Mesenteric fat pad (tissue), 1 donor: ENCODE measurements around the gene ZNF317. TPM values are rescaled to one million over a fixed set of nuclear protein-coding genes. Genes with fewer than 3 reads are reported as not detected.

Experiments used
- DNase-seq: peaks from one replicate; pipeline ENCODE4 v3.0.0-alpha.2; 2020; ENCODE audit warnings: low spot score
- long read RNA-seq: library from polyadenylated mRNA; unstranded; transcript quantifications from one replicate; pipeline ENCODE4 v2.0.0, GENCODE V29; 2020
- total RNA-seq: library from RNA; stranded (reverse); fragmentation: NEBNext Ultra II Directional; extraction: Animal tissue kit (Norgen Biotek cat#: 25700); gene quantifications from one replicate; pipeline ENCODE4 v1.2.1, GENCODE V29; 2021
- donor health status: DM: yes; HTN: yes; CAD: no.

ZNF317 gene
- 28.3 TPM for total RNA-seq
- long read RNA-seq, partial matches to known transcripts: 12 of 19 reads
- long read RNA-seq, other reads (novel, unspliced or antisense): 5 of 19 reads

DNA sequence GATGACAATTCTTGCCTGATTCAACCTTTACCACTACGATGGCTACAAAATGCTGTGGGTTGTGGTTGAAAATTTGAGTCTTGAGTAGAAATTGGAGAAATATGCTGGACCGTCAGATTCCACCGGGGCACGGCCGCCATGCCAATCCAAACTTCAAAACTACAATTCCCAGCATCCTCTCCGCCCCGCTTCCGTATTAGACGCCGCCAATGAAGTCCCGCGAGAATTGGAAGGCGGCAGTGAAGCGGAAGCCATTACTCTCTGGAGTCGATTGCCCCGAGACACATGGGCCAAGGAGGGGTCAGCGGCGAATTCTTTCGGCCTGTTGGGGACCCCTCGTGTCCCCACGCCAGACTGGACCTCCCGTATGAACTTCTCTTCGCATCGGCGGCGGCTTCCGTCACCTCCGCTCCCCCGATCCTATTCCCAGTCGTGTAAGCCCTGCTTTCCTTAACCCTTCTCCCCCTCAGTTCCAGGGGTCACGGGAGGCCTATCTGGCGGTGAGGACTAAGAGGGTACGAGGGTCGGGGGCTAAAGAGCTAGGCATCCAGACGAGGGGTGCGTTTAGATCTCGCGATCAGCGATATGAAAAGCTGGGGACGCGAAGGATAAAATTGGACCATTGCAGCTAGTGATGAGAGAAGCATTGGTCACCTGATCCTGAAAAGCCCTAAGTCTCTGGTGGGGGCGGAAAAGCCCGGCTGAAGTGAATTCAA, at the start of gene ZNF317:
TSS of gene ZNF317 (plus strand) at position 239 of the 716 bp plus-strand sequence. CDS start 15,620 bp downstream, outside the sequence.
- DNase-seq: peak; percentile 95

DNA sequence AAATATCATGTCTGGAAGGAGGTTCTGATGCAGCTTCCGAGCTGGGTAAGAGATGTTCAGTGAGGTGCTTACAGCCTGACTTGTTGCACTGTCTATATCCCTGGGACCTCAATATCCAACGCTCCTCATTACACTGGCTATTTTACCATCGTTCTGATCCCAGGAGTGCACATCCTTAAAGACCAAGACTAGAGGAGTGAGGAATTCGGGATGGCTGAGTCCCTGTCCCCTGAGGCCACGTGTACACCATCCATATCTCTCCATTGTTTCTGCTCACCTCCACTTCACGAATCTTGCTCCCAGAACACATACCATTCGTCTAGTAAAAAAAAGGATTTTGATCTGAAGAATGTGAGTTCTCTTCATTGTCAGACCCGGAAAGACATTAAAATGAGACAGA, 32.8 kb upstream of the ZNF317 start, which contains the start of gene OR7G2:
TSS of gene OR7G2 (minus strand) at position 101 of the 400 bp plus-strand sequence. CDS start 4,232 bp downstream, outside the sequence.
- no peak for DNase-seq

DNA sequence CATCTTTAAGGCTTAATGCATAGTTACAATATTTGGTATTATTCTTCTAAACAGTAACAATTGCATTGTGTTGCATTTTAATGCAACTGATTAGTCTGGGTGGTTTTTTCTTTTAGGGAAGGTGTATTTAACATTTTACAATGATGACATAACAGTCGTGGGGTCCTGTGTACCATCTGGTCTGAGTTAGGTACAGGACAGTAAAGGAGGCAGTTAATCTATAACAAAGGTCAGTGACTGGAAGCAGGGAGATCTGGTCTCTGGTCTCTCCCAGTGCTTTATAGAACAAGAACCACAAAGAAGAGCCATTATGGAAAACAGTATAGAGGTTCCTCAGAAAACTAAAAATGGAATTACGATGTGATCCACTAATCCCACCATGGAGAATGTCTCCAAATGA, 30.2 kb upstream of the ZNF317 start:
- no peak for DNase-seq

DNA sequence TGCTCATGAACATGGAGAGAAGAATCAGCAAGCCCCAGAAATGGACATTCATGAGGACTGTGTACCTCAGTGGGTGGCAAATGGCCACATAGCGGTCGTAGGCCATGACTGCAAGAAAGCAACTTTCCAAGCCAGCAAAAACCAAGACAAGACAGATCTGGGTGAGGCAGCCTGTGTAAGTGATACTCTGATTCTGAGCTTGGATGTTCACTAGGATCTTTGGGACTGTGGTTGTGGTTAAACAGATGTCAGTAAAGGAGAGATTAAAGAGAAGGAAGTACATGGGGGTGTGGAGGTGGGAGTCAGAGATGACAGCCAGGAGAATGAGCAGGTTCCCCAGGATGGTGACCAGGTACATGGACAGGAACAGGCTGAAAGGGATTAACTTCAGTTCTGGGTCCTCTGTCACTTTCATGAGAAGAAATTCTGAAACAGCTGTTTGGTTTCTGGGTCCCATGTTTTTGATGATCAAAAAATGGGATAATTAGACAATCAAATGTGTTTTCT, 24.8 kb upstream of the ZNF317 start, which contains the start of gene OR7G1:
TSS of gene OR7G1 (minus strand) at position 457 of the 507 bp plus-strand sequence. CDS start at position 457, 0 bp downstream.
- DNase-seq: peak; percentile 4

DNA sequence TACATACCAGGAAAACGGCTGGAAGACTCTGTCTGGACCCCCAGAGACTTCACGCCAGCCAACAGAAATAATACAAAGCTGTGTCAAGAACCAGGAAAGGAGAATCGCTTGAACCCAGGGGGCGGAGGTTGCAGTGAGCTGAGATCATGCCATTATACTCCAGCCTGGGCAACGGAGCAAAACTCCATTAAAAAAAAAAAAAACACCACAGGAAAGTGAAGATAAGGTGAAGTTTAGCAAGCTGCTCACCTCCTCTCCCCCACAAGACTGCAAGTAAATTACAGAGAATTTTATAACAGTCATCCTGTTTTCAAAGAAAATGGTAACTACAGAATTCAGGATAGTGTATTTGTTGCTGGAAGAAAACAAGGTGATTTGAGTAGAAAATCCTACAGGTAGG, 23.6 kb upstream of the ZNF317 start:
- peak; percentile 1 for DNase-seq

DNA sequence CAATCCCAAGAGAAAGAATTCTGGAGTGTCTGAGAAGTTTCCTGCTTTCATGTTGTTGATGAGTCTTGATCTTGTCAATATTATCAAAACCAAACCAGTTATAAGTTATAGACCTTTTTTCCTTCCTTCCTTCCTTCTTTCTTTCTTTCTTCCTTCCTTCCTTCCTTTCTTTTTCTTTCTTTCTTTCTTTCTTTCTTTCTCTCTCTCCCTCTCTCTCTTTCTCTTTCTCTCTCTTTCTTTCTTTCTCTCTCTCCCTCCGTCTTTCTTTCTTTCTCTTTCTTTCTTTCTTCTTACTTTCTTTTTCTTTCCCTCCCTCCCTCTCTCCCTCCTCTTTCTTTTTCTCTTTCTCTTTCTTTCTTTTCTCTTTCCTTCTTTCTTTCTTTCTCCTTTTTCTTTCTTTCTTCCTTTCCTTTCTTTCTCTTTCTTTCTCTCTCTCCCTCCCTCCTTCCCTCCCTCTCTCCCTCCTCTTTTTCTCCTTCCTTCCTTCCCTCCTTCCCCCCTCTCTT, 13.2 kb upstream of the ZNF317 start, which contains the start of gene OR7G3:
TSS of gene OR7G3 (minus strand) at position 51 of the 506 bp plus-strand sequence. CDS start at position 51, 0 bp downstream.
- DNase-seq: no peak

DNA sequence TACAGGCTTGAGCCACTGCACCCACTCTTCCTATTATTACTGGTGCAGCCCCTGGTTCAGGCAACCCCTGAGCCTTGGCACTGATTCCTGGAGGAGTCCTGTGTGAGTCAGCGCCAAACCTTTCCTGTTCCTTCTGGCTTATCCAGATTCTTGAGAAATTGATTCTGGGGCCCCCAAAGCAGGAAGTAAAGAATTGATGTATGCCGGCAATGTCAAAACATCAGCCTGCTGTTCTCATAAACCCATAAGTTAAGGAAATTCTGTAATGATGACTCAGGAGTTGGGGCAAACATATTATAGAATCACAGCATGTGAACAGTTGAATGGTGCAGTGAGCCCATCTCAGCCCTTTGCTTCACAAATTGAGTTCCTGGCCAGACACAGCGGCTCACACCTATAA, 12.0 kb upstream of the ZNF317 start:
- DNase-seq: no peak

DNA sequence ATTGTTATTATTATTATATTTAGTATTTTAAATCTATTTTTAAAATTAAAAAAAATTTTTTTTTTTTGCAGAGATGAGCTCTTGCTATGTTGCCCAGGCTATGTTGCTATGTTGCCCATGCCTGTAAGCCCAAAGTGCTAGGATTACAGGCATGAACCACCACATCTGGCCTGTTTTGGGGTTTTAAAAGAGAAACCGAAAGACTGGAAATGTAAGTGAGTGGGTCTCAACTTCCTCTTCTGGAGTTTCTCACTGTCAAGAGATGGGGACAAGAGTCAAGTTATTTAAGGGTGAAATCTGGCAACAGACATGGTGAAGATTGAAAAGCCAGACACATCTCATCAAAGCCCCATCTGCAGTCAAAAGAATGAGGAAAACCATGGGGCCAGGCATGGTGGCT, 9.2 kb upstream of the ZNF317 start:
- DNase-seq: no peak

DNA sequence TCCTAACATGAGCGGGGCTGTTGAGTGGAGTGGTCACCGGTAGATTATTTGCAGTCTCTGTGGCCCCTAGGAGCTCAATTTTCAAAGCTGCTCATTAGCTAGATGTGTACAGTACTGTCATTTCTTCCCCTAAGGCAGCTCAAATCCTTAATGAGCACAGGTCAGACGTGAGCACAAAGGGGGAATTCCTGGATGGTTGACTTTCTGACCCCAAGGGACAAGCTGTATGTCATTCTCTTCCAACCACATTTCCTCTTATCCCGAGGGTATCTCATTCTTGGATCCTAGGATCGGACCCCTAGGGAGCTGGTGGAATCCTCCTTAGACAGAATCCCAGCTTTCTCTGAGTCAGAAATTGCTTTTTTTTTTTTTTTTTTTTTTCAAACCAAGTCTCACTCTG, 7.8 kb upstream of the ZNF317 start:
- DNase-seq: peak; percentile 6

DNA sequence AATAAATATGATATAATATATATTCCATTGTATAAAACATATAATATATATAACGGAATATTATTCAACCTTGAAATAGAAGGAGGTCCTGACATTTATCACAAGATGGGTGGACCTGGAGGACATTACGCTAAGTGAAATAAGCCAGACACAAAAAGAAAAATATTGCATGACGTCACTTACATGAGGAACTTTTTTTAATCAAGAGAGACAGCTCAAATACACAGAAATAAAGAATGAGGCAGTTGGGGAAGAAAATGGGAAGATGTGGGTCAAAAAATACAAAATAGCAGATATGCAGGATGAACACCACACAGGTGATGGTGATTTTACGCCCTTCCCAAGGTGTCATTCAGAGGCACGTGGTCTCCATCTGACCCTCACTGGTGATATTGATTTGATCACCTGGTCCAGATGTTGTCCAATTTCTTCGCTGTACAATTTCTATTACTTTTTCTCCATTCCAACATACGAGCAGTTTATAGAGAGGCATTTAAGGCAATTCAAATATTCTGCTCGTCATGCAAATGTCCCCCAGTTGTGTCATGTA, 513 bp upstream of the ZNF317 start:
- no peak for DNase-seq

DNA sequence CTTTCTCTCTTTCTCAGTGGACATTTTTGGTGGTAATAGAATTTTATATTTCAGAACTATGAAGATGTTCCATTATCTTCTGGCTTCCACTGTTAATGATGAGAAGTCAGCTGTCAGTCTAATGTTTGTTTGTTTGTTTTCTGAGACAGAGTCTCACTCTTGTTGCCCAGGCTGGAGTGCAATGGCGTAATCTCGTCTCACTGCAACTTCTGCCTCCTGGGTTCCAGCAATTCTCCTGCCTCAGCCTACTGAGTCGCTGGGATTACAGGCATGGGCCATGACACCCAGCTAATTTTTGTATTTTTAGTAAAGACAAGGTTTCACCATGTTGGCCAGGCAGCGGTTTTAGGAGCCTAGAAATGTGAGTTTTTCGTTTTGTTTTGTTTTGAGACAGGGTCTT, 4.7 kb downstream of the ZNF317 start:
- DNase-seq: no peak

DNA sequence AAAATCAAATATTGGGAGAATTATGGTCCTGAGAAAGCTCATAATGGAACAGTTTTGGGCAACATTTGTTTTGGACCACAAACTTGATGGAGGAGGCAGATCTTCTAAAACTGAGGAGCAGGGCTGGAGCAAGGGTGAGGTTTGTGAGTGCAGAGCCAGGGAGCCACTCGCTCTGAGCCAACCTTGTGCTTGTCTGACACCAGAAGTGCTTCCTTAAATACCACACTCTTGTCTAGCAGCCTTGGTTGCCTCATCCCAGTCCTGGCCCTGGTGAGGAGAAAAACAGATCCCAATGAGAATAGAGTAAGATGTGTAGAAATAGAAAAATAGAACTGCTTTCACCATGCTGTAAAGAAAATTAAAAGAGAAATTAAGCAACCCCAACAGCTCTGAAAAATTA, 6.7 kb downstream of the ZNF317 start:
- DNase-seq: peak; percentile 18

DNA sequence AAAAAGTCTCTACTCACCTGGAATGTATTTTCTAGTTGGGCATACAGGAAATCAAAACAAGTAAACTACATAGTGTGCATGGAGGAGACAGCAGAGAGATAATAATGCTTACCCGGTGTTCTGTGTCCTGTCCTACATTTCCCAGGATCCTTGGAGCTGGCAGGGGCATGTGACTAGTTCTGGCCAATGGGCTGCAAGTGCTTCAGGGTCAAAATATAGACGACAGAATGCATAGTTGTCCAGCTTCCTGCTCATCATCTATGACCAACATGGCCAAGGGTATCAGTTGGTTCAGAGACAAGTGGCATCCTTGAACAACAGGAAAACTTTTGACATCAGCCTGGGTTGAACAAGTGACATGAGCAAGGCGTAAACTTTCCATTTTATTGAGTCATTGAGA, 8.5 kb downstream of the ZNF317 start:
- no peak for DNase-seq

DNA sequence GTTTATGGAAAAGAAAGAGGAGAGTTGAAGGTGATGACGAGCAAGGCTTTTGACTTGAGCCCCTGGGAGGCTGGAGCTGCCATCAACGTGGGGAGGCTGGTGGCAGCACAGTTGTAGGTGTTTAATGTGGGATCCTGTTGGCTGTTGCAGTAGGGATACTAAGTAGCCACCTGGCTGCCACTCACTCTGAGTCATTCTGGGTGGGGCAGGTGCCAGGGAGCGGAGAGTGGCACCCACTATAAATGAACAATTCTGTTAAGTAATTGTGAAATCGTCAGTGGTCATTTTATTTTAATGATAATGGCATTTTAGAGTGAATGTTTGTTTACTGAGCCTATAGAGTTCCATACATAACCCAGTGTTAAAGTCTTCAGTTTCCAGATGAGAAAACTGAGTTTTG, 9.8 kb downstream of the ZNF317 start:
- peak; percentile 39 for DNase-seq

DNA sequence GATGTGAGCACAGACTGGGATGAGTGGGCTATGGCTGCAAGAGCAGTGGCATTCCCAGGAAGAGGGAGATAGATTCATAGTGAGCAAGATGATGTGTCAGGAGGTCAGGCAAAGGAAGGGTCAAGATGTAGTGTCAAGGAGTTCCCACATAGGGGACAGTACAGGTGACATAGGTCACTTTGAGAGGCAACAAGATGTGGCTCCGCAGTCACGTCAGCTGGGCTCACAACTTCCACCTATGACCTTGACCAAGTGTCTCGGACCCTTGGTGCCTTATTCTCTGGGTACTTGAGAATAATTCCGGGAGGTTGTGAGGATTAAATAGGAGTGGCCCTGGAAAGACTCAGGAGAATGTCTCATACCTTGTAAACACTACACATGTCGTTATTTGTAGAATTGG, 10.5 kb downstream of the ZNF317 start:
- peak; percentile 84 for DNase-seq

DNA sequence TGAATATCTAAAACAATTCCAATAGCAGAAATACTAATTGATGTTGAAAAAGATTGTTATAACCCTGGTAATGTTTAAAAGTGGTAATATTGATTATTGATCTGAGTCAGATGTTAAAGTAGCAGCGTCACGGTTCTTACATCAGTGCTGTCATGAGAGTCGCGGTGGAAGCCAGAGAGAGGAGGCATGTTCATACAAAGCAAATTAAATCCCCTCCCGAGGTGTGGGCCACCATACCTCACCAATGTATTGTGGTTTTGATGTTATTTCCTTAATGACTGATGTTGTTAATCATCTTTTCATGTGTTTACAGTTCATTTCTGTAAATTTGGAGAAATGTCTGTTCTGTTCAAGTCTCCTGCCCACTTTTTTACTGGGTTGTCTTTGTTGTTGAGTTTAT, 11.2 kb downstream of the ZNF317 start:
- DNase-seq: peak; percentile 28

DNA sequence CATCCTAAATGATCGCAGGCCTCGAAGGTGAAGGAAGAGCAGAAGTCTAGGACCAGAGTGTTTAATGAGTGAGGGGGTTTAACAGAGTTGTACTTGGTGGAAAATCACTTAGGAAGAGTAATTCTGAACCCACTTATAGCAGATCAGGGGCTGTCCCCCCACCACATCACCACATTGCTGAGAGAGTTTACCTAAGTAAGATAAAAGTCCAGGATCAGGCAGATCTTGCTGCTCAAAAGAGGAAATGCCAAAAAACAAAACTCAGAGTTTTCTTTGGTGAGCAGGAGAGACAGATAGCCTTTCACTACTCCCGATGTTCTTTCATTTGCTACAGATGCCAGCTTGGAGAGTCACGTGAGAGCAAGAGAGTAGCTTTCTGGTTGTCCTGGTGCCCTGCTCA, 15.4 kb downstream of the ZNF317 start:
- no peak for DNase-seq

DNA sequence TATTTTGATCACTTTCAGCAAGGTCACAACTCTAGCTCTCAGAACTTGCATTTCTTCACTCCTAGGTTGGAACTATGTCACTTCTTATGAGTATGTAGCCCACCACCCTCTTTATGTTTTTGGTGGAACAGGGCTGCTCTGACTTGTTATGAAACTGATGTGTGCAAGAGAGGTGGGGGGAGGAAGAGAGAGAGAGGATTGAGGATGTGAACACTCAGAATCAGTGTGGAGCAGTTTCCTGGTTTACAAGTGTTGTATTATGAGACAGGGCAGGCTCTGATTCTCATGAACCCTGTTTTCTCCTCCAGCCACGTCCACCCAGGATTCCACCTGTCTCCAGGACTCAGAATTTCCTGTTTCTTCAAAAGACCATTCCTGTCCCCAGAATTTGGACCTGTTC, 16.1 kb downstream of the ZNF317 start:
- DNase-seq: peak; percentile 11

DNA sequence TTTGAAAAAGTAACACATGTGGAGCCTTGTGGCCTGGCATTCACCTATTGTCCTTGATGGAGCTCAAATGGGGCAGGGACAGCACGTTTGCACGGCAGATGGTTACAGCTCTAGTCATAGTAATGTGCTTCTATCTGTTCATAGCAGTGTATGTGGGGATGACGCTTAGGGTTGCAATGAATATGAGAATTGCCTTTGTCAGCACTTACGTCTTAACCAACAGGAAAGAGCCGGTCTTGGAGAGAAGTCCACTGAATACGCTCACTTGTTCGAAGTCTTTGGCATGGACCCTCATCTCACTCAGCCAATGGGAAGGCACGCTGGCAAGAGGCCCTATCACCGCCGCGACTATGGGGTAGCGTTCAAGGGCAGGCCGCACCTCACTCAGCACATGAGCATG, 19.7 kb downstream of the ZNF317 start:
- DNase-seq: no peak

DNA sequence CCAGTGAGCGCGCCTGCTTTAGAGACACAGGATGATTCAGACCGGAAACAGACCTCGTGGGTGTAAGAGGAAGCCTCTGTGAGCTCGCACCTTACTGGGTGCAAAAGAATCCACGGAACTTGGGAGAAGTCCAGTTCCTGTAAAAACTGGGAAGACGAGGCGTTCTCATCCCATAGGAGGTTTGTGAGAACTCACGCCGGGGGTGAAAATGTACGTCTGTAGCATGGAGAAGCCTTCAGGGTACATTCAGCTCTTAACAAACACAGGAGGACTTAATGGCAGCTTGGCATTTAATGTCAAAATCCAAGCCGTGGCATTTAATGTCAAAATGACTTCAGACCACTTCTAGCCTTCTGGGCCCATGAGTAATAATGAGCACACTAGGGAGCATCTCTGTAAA, 21.2 kb downstream of the ZNF317 start:
- no peak for DNase-seq

DNA sequence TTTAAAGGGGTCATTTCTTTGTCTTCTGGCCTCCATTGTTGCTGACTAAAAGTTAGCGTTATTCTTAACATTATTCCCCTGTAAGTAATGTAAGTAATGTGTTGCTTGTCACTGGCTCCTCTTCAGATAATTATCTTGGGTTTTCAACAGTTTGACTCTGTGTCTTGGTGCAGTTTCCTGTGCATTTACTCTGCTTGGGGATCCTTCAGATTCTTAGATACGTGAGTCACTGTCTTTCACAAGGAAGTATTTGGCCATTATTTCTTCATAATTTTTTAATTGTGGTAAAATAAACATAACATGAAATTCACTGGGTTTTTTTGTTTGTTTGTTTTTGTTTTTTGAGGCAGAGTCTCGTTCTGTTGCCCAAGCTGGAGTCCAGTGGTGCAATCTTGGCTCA, 25.1 kb downstream of the ZNF317 start:
- no peak for DNase-seq

DNA sequence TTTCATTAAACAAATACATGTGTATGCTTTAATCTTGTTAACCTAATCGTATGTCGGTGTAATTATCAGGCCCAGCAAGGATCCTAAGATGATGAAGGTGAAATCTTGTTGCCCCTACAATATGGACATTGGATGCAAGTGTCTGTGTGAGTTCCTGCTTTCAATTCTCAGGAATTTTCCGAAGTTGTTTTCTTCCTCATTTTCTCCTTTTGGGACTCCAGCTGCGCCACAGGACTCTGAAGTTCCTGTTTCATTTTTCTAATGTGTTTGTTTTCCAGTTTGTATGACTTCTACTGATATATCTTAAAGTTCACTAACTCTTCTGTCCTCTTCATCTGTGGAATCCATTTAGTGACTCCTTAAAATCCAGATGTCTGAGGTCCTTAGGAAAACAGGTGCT, 26.6 kb downstream of the ZNF317 start:
- DNase-seq: no peak
